HUES48 (cell line): ENCODE measurements around the gene RWDD2A.

ENCODE experiments used
- H3K27ac ChIP-seq: one replicate; pipeline ENCODE4 v1.7.0; 2013; ENCODE audit warnings: low read depth, low read length, inconsistent platforms
- H3K27me3 ChIP-seq: 2 replicates; pipeline ENCODE4 v1.6.1; 2013; ENCODE audit warnings: mild to moderate bottlenecking, low read length; ENCODE audit not compliant: control insufficient read depth, insufficient read depth
- H3K36me3 ChIP-seq: 2 replicates; pipeline ENCODE4 v1.6.1; 2013; ENCODE audit warnings: low read length; ENCODE audit not compliant: control insufficient read depth, insufficient read depth
- H3K4me1 ChIP-seq: 2 replicates; pipeline ENCODE4 v1.6.1; 2013; ENCODE audit warnings: mild to moderate bottlenecking, low read length; ENCODE audit not compliant: control insufficient read depth, insufficient read depth
- H3K4me3 ChIP-seq: 2 replicates; pipeline ENCODE4 v1.5.1; 2013; ENCODE audit warnings: mild to moderate bottlenecking, low read depth, low read length
- H3K9ac ChIP-seq: 2 replicates; pipeline ENCODE4 v1.6.1; 2013; ENCODE audit warnings: mild to moderate bottlenecking, low read depth, low read length, moderate library complexity
- H3K9me3 ChIP-seq: 2 replicates; pipeline ENCODE4 v1.6.1; 2013; ENCODE audit warnings: low read length; ENCODE audit not compliant: control insufficient read depth, insufficient read depth

Gene RWDD2A

GRCh38 chr6:83247471-83247870 lies 54.3 kb downstream of the RWDD2A start:
- Histone ChIP-seq H3K27ac (no peak overlapping the region), H3K9me3 (no peaks in the 10 kb centered on the region), H3K4me1 (0 out of 2 replicates have a peak, but pooled peaks cover 2% of the 10 kb centered on the region), H3K27me3 (no peaks in the 10 kb centered on the region), H3K9ac (no peak overlapping the region), H3K4me3 (no peak overlapping the region), H3K36me3 (no peaks in the 10 kb centered on the region)
